Epidermal melanocyte (primary cell): ENCODE results near the gene PDLIM7.
"Not testable (repeated sequence)": the region's sequence is repeated elsewhere in the genome, so short reads cannot be mapped to it uniquely, and the experiment has no call there.

Source experiments
- DNase-seq: peaks from one replicate; pipeline ENCODE4 v3.0.0; 2011; ENCODE audit warnings: low spot score; ENCODE audit not compliant: insufficient read length

The PDLIM7 gene, protein sequence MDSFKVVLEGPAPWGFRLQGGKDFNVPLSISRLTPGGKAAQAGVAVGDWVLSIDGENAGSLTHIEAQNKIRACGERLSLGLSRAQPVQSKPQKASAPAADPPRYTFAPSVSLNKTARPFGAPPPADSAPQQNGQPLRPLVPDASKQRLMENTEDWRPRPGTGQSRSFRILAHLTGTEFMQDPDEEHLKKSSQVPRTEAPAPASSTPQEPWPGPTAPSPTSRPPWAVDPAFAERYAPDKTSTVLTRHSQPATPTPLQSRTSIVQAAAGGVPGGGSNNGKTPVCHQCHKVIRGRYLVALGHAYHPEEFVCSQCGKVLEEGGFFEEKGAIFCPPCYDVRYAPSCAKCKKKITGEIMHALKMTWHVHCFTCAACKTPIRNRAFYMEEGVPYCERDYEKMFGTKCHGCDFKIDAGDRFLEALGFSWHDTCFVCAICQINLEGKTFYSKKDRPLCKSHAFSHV

DNA sequence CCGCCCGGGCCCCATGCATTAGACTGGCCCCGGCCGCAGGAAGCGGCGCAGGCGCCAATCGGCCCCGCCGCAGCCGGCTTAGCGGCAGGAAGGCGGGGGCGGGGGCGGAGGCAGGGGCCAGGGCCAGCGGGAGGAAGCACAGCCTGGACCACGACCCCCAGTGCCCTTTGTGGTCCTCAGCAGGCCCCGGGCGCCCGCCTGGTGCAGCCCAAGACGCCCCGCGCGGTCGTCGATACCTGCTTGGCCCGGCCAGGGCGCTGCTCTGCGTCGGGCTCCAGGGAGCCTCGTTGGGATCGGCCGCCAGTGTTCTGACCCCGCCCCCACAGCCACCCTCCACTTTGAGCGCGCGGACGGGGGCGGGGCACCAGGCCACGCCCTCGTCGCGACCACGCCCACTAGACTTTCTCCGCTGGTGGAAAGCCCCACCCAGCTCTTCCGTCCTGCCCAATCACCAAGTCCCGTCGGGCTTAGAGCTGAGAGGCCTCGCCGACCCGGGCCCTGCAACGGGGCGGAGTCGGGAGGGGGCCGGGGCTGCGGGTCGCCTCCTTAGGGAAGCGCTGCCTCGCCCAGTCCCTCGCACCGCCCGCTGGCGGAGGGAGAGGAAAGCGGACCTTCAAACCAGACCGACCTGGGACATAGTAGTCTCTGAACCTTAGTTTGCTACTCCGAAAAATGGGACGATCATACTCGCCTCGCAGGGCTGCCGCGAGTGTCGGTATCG lies at the start of gene PDLIM7:
PDLIM7 (minus strand) TSS at position 313 of the 721 bp plus-strand sequence. CDS start 1,092 bp downstream, outside the sequence.
- DNase-seq, result peak; percentile 99

DNA sequence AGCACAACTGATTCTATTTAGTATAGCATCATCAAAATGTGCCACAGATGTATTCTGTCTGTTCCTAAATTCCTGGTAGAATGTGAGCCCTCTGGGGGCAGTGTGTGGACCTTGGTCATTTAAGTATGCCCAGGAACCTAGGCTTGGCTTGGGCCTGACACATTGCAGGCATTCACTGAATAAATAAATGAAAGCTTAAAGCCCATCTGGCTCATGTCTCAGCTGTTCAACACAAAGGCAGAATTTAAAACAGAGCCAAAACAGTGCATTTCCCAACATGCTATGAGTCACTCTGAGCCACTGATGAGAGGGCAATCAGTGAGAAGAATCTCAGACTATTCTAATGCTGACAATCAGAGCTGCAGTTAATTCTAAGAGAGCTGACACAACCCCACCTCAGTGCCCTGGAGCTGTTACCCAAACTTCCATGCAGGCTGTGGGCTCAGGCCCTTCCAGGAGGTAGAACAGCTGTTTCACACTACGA lies 48.9 kb upstream of the PDLIM7 start:
- peak; percentile 76 for DNase-seq

DNA sequence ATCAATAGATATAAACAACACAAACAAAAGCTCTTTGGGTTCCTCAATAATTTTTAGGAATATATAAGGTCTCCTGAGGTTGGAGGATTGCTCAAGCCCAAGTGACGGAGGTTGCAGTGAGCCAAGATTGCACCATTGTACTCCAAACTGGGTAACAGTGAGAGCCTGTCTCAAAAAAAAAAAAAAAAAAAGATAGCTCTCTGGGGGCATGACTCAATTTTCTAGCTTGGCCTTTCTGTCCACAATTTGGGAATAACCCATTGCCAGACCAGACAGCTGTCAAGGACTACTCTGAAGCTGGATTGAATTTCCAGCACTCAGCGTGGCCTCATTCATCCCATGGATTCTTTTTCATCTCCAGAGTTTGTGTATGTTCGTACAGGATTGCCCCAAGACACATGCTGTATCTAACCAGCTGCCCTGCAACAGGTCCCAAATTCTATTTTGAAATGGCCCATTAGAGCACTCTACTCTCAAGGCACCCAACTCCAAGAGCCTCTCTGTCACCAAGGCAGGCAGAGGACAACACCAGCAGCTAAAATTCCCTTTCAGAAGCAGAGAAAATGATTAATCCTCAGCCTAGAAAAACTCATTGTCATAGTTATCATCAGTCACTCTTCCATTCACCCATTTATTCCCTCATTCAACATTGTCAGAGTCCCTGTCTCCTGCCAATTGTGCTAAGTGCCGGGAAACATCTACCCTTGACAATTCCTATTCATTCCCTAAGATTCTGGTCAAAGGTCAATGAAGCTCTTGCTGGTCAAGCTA lies 48.3 kb upstream of the PDLIM7 start:
- DNase-seq, result no peak

DNA sequence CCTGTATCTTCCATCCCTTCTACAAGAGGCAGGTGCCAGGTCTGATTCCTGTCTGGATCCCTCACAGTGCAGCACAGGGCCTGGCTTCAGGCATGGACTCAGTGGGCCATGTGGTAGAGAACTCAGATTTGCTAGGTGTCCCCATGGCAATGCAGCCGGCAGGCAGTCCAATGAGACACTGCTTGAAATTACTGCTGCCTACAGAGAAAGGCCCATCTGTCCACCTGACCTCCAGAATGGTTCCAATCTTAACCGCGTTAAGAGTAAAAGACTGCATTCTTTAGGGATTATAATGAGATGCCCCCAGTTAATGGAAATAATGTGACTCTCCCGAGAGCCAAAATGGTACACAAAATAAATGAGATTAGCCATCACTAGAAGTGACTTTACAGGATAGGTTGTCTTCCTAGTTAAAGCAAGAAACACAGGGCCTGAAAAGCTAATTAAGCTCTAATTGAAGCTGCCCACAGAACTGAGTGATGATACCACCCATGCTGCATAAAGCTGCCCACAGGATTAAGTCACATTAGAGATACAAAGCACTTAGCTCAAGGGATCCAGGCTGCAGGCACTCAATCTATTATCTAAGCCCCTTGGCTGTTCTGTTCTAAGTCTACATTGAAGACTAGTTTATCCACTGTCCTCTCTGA lies 45.5 kb upstream of the PDLIM7 start:
- no peak for DNase-seq

DNA sequence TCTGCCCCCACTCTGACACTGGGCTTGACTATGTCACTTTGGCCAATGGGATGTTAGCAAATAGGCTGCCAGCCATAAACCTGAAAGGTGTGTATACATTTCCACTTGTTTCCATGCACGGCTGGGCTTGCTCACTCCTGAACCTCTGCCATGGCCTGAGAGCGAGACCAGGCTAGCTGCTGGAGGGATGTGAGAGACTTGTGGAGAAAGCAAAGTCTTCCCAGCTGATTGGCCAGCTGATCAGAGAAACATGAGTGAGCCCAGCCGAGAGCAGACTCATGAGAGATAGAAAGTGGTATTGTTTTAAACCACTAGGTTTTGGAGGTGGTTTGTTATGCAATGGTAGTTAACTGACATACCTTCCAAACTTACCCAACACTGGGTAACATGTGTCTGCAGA lies 43.0 kb upstream of the PDLIM7 start:
- DNase-seq, result no peak

GRCh38 chr5:177539411-177539810 lies 42.0 kb upstream of the PDLIM7 start:
- DNase-seq, result peak; percentile 59

GRCh38 chr5:177538876-177539275 lies 41.5 kb upstream of the PDLIM7 start:
- DNase-seq, result no peak

DNA sequence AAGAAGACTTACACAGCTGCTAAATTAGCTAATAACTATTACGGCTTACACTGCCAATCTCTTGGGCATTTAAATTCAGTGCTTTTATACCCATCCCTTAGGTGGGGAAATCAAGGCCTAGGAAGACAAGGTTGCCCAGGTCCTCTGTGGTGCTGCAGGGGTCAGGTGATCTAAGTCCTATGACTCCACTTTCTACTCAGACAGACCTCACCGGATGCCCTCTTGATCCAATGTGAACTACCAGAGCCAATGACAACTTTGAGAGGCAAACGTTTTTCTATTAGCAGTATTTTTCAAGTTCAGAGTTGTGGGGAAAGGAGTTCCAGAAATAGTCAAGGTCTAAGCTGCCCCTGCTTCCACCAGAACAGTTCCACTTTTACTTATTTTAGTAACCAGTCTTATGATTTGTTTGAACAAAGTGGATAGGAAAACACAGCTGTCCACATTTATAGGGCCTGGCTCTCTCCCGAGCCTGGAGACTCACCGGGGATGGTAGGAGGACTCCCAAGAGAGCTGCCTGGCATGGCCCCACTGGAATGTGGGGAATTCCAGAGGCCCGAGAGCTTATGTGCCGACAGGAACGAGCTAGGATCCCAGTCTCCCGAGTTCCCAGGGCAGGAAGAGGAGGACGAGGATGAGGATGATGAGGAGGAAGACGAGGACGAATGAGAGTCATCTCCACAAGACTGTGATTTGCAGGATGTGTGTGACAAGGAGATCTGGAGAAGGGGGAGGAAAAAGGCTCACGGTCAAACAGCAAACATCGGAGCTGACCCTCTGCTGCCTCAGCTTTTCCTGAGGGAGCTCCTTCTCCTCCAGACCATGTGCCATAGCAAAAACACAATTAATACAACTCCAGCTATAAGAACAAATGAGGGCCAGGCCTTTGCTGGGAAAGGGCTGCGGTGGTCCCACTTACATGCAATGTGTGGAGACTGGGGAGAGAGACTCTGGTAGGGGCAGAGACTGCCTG lies 40.3 kb upstream of the PDLIM7 start:
- peak; percentile 66 for DNase-seq

DNA sequence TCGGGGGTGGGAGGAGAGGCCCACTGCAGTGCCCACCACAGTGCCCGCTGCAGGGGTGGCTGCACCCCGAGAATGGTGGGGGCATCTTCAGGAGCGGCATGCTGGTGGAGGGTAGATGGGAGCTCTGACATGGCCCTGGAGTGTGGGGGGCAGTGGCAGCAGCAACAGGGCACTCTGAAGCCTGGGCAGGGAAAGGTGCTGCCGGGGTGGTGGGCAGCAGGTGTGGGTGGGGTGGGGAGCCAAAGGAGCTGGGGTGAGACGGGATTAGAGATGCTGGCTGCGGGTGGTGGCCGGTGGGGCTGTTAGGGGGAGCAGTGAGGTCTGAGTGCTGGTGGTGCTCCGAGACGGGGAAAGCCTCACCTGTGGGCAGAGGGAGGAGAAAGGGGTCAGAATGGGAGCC lies 39.0 kb upstream of the PDLIM7 start:
- no peak for DNase-seq

- no peak for DNase-seq
These were observed 37.7 kb upstream of the PDLIM7 start for GRCh38 chr5:177535125-177535524.

- DNase-seq, result not testable (repeated sequence)
These were observed 37.0 kb upstream of the PDLIM7 start for GRCh38 chr5:177534433-177534832.

GRCh38 chr5:177531209-177531940 lies 34.0 kb upstream of the PDLIM7 start:
- DNase-seq, result no peak

- DNase-seq, result no peak
These were observed 33.2 kb upstream of the PDLIM7 start for GRCh38 chr5:177530638-177531037.

DNA sequence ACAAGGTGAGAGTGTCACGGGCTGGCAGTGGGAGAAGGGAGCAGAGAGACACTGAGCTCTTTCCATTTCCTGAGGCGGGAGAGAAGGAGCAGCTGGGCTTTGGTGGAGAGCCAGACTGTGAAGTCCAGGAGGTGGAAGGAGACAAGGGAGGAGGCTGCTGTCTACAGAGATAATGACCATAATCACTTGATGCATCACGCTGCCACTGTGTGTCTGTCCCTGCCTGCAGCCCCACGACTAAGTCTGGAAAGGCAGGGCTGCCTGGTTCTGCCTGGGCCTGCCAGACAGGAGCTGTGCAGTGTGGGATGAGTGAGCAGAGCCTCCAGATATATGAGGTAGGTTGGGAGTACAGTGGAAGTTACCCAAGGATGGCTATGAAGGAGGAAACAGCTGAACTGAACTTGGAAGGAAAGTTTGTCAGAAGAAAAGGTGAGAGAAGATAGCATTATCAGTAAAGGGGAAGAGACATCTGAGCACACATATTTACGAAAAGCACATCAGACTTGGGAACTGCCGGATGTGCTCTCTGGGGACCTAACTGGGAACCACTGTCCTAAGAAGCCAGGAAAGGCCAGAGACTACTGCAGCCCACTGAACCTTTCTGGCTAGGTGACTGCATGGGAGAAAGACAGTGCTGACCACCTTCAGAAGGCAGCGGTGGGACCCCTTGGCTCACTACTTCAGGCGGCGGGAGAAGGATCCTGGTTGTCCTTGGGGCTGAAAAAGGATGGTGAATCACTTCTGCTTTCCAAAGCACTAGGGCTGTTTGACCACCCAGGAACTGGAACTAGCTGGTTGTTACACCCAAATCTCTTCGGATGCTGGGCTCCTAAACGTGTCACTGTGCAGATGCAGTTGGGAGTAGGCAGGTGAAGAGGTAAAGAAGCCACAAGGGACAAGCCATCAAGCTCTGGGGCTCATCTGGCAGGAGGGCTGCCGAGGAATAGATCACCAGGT lies 32.1 kb upstream of the PDLIM7 start:
- no peak for DNase-seq

- DNase-seq, result no peak
These were observed 31.2 kb upstream of the PDLIM7 start for GRCh38 chr5:177528631-177529030.

- DNase-seq, result no peak
These were observed 30.2 kb upstream of the PDLIM7 start for GRCh38 chr5:177527595-177527994.

DNA sequence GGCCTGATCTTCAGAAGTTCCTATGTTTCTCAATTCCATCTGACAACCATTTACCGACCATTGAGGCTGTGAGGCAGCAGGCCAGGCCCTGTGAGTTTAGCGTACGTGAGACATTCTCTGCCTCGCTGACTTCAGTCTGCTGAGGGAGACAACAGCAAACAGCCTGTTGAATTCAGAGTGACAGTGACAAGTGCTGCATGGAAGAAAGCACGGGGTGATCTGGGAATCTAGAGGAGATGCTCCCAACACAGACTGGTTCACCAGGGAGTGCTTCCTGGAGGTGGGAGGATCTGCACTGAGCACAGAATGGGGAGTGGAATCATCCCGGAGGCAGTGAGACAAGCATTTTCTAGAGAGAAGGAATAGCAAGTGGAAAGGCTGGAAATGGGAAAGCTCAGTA lies 29.4 kb upstream of the PDLIM7 start:
- DNase-seq, result no peak

DNA sequence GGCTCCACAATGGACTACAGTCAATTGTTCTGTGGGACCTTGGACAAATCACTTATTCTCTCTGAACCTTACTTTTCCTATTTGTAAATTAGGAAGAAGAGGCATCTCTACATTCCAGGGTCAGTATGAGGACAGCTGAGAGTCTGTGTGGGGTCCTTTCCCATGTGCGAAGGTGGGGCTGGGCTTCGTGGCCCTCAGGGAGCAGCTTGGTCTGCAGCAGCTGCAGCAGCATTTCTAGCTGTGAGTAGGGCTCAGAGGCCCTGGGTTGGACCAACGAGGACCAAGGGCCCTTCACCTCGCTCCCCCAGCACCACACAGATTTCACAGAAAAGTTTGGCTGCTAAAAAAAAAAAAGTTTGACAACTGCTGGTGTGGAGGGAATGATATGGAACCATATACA lies 28.8 kb upstream of the PDLIM7 start:
- DNase-seq, result no peak
